NCI-H1092 treated with DMSO at 0.1 percent for 48 hours (cell line): ENCODE data around the gene TRAF1.
A peak's percentile ranks its signal among the peaks of the same experiment; 100 is the strongest.

Experiments
- DNase-seq: peaks from one replicate; lab custom pipeline; 2025; lab: John Stamatoyannopoulos, UW

Gene TRAF1

DNA sequence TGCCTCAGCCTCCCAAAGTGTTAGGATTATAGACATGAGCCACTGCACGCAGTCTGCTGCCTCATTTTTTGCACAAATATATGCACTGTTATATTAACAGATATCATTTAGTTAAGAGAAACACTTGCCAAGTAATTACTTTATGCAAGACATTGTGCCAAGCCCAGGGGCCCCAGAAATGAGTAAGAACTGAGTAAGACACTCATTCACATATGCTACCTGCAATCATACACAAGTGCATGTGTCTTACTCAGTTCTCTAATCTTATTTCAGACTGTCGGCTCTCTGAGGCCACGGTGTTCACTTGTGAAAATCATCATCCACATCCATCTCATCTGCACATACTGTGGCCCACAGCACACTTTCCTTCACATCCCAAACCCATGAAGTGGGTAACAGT lies 16.0 kb downstream of the TRAF1 start:
- no peak for DNase-seq

DNA sequence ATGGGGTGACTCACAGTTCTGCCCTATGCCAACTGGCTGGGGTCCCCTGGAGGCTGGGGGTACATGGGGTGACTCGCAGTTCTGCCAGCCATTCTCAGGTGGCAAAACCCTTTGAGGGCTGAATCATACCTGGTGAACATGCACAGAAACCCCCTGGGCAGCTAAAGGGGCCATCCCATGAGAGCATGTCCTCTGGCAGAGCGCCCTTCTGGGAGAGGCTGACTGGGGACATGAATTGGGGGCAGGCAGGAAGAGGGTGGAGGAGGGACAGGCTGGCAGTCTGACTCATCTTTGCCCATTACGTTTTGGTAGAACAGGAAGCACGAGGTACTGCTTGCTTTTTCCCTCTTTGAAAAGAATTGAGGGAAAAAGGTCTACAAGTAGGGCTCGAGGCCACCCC lies 16.7 kb downstream of the TRAF1 start:
- DNase-seq: no peak

DNA sequence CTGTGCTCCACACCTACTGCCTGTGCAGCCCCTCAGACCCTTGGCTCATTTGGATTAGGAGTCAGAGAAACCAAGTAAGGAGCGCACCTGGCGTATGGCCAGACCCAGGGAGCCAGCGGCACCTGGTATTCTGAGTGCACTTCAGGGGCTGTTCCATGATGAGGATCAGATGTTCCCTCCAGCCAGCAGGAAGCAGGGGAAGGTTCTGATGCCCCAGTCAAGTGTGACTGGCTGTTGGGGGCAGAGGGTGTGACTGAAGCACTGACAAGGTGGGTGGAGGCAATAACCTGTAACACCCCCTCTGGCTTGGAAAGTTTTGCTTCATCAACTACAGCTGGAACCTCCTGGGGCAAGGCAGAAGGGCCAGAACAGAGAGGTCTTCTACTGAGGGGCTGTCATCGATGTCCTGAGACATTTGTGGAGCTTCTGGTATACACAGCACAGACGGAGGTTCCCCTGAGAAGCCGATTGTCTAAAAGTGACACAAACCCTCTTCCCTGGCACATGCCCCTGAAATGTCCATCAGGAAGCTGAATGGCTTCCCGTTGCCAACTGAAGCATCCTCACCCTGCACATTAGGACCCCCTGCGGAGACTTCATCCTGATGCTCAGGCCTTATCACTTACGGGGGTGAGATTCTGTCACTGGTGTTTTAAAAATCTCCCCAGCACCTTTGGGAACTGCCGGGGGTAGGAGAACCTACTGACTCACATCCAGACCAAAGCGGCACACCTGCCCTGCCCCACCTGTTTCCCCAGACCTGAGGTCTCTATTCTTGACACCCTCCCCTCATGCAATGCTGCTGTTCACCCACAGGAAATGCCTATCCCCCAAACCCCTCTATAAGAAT lies 21.1 kb downstream of the TRAF1 start:
- peak; percentile 66 for DNase-seq

DNA sequence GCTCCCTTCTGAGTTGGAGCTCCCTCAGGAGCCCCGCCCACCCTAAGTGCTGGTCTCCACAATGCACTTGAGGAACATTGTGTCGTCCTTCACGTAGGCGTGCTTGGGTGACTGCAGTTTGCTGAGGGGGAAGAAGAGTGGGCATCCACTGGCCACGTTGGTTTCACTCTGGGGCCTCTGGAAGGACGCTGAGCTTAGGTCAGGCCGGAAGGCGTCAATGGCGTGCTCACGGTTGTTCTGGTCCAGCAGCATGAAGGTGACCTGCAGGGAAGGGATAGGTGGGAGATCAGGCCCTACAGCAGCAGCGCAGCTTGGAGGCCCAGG lies 21.7 kb downstream of the TRAF1 start:
- no peak for DNase-seq

DNA sequence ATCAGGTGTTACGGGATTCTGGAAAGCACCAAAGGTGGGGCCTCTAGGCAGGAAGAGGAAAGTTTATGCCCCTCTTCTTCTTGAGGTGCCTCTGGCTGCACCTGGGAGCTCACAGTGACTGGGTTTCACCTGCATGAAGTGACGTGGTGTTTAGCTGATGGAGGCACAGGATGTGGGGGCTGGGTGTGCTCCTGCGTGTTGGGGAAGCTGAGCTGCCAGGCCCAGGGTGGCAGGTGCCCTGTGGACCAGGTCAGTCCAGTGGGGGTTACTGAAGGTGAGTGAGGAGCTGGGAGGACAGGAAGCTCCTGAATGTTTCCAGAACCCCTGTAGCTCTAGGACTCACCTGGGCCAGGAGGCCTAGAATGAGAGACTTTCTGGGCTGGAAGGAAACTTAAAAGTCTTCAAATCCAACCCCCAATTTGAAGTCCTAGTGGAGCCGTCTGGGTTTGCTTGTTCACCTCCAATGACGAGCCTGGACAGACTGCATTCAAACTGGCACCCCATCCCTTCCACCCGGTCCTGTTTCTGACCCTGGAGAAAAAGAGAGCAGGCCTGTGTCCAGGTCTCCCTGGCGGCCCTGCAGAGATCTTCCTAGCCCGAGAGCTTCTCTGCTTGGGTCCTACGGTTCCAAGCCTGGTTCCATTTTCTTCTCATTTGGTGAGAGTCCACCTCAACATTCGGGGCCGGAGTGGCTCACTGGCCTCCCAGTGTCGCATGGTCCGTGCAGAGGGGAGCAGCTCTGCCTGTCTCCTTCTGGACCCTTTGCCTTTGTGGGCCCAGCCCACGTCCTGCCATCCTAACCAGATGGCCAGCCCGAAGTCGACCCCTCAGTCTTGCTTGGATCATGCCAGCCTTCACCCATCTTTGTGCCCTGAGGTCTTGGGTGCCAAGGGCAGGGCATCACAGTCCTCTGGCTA lies 22.3 kb downstream of the TRAF1 start:
- DNase-seq: no peak

DNA sequence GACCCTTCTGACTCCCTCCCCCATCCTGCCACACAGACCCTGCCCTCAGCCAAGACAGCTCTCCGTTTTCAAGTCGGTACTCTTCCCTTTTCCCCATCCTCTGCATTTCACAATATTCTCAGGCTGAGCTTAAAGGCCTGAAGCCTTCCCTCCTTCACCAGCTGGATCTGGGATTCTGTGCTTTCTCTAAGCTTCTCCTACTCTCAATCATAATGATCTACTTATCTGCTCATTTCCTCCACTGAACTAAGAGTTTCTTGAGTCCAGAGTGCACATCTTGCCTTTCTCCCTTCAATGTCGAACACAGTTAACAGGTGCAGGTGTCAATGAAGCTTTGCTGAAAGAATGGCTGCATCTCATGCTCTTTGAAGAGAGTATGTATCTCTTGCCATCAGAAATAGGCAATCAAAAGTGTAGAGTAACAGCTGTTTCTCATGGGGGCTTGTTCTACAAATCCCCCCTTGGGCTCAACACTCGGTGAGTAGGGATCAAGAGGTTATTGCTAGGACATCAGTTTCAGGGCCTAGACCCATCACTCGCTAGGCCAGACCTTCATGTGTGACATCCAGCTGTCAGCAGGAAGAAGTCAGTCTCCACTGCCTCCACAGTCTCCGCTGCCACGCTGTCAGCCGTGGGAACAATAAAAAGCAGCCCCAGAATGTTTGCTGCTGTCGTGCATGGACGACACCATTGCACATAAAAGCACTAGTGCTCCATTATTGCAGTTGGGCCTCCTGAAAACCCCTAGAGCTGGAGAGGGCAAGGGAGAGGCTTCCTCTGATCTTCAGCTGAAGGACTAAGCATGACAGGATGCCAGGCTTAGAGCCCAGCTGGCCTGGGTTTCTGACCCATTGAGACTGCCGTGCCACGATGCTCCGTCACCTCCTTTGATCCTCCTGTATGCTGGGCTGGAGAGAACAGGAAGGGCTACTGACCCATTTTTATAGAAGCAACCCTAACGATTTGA lies 23.7 kb downstream of the TRAF1 start:
- DNase-seq: peak; percentile 10

DNA sequence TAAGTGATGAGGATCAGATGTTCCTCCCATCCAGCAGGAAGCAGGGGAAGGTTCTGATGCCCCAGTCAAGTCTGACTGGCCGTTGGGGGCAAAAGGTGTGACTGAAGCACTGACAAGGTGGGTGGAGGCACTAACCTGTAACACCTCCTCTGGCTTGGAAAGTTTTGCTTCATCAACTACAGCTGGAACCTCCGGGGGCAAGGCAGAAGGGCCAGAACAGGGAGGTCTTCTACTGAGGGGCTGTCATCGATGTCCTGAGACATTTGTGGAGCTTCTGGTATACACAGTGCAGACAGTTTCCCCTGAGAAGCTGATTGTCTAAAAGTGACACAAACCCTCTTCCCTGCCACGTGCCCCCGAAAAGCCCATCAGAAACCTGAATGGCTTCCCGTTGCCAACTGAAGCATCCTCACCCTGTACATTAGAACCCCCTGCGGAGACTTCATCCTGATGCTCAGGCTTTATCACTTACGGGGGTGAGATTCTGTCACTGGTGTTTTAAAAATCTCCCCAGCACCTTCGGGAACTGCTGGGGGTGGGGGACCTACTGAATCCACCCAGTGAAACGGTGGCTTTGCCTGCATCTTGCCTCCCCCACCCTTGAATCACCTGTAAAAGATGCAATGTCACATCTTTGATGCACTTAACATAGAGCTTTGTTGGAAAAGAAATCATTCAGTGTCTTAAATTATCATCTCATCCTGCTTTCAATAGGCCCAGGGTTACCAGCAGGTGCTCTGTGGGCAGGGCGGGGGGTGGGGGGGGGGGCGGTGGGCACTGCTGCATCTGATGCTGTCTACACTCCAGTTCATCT lies 24.6 kb downstream of the TRAF1 start:
- no peak for DNase-seq

DNA sequence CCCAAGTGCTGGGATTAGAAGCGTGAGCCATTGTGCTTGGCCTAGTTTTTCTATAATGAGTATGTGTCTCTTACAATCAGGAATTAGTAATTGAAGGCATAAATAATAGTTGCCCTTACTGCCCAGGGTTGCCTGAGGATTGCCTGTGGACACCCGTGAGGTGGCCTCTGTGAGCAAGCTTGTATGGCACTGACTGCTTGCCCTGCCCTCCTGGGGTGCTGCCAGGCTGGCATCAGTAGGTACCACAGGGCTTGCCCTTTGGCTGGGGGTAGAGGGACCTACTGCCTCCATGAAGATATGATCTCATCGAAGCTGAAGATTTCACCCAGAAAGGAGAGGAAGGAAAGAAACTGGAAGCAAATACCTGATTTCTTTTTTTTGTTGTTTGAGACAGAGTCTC lies 25.8 kb downstream of the TRAF1 start:
- no peak for DNase-seq

DNA sequence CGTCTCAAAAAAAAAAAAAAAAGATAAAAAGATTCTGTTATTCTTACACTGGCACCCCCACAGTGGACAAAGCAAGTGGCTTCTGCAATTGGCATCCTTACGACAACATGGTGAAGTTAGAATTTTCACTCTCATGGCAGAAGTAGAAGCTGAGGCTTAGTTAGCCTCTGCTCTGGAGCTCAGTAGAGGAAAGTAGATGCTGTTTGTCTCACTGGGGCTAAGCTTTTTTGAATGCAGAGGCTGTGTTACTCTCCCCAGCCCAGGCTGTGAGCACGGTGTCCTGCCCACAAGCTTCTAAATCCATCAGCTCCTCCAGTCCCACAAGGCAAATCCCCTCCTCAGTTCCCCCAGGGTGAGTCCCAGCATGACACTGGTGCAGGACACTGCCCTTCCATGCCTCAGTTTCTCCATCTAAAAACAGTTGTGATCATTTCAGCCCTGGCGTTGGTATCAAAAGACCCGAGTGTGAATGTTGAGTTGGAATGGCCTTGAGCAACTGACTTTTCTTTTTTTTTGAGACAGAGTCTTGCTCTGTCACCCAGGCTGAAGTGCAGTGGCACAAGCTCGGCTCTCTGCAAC lies 27.0 kb downstream of the TRAF1 start:
- no peak for DNase-seq

DNA sequence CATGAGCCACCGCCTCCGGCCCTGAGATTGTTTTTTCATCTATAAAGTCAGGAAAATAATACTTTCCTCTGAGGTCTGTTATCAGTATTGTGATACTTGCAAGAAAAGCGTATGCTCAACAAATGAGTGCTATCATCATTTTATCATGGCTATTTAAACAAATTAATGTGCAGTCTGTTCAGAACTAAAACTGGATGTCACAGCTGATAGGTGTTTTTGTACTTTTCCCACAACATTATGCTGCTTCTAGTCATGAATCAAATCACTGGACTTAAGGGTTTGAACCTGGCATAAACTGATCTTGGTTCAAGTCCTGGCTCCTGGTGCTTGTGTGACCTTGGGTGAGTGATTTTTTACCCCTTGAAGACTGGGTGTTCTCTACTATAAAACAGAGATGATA lies 28.2 kb downstream of the TRAF1 start:
- DNase-seq: no peak

DNA sequence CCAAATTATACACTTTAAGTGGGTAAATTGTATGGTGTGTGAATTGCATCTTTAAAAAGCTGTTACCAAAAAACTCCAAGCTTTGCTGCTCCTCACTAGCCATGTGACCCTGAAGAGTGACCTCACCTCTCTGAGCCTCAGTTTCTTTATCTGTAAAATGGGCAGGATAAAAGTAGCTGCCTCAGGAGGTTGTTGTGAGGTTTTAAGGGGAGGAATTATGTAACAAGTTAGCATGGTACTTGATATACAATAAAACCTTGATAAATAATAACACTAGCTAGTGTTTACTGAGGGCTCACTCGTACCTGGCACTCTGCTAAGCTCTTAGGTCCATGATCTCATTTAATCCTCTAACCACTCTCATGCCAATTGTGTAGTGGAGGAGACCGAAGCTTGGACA lies 30.6 kb downstream of the TRAF1 start:
- DNase-seq: no peak

DNA sequence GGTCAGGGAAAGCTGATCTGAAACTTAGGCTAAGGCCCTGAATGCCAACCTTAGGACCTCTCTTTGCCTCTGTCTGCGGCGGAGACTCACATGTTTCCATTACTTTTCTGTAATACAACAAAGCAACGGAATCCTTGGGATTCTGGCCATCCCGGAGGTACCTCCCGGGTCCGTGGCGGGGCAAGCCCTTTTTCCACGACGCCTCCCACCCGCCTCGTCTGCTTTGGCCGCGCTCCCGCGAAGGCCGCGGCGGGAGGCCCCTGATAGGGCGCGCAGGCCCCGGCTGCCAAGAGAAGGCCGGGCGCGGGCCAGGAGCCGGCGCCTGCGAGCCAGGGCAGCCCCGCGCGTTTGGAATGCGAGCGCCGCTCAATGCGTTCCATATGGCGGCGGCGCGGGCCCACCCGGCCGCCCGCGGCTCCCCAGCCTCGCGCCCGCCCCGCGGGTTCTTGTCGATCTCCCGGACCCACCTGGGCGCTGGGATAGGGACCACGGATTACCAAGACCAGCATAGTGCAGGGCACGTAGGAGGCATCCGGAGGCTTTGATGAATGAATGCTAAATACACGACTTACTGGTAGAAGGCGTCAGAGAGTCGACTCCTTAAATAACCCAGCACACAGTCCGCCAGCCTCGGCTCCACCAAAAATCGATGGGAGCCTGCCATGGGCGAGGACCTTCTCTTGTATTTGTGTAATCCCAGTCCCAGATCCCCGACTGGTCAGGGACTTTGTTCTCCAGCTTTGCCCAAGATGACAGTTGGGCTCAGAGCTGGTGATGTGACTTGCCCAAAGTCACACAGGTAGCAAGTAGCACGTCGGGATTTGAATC lies 32.1 kb downstream of the TRAF1 start:
- no peak for DNase-seq

DNA sequence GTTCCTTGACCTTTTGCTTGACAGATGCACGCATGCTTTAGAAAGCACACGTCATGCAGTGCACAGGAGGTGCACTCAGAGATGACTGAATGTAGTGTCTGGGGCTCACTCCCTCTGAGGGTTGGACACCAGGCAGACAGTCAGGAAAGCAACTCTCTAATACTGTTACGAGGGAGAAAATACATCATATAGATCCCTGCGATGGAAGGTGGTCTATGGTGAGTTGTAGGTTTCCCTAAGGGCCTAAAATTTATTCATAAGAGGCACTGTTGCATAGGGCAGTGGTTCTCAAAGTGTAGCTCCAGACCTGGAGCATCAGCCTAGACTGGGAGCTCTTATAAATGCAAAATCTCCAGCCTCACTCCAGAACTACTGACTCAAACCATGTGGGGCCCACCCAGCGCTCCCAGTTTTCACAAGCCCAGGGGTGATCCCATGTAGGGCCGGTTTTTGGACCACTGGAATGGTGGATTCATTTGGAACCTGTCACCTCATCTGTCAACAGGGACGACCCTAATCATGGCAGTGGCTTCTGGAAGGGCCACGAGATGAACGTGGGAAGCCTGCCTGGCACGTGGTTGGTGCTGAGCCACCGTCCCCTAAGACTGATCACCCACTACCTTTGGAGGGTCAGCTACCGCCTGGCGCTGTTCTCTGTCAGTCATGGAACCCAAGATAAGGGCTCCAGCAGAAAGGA lies 32.8 kb downstream of the TRAF1 start:
- DNase-seq: no peak

DNA sequence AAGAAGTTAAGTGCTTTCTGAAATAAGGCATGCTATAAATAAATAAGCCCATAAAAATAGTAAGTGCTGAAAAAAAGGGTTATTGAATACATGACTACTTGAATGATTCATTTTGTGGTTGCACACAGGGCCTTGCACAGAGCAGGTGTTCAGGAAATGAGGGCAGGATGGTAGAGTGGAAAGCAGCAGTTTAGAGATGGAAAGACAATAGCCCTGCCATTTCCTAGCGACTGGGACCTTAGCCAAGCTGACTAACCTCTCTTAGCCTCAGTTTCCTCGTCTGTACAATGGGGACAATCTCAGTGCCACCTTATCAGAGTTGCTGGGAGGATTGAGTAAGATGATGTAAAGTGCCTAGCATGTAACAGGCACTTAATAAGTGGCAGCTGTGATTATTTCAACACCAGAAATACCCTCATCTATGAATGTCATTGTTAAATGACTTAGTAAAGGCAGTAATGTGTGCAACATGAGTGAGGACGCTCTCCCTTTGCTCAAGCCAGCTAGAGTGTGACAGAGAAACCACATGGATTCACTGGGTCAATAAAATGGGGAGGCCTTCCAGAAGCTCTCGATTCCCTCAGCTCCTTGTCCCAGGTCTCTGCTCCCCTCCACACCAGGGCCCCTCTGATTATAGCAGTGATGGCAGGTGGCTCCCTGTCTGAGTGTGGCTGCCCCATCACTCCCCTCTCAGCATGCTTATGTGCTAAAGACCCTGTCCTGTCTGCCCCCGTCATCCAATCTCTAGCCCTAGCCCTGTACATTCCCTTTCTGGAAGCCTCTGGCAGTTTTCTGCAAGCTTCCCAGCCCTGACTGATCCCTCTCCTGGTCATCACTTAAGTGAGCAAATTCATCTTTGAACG lies 33.6 kb downstream of the TRAF1 start:
- peak; percentile 74 for DNase-seq

DNA sequence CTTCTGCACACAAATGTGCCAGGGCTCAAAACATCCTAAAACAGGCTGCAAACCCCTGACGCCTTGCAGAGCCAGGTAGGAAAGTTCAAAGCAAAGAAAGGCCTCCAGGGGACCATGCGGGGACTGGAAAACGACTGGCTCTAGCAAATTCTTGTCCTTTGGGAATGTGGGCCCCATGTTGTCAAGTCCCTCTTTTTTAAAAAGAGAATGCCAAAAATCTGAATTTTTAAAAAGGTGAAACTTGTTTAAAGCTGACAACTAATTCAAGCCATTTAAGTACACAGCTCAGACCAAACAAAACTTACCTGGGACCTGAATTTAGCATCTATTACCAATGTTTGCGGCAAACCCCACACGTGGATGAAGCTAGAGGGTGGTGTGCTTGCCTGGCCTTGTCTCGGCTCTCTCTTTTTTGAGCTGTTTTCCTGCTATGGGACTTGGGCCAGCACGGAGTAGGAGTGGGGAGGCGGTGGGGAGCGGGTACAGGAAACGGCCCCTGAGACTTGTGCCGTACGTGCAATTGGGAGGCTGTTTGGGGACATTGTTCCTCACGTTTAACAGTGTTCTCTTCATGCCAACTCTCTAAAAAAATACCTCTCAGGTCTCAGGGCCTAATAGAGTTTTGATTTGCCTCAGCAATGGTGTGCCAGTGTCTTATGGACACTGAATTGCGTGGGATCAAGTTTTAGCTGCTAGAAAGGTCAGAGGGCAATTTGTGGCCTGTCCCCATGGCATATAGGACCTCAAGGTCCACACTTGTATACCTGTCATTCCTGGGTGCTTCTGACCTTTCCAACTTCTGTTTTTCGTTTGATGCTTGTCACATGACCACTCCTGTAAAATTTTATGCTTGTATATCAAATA lies 34.5 kb downstream of the TRAF1 start:
- DNase-seq: peak; percentile 47

DNA sequence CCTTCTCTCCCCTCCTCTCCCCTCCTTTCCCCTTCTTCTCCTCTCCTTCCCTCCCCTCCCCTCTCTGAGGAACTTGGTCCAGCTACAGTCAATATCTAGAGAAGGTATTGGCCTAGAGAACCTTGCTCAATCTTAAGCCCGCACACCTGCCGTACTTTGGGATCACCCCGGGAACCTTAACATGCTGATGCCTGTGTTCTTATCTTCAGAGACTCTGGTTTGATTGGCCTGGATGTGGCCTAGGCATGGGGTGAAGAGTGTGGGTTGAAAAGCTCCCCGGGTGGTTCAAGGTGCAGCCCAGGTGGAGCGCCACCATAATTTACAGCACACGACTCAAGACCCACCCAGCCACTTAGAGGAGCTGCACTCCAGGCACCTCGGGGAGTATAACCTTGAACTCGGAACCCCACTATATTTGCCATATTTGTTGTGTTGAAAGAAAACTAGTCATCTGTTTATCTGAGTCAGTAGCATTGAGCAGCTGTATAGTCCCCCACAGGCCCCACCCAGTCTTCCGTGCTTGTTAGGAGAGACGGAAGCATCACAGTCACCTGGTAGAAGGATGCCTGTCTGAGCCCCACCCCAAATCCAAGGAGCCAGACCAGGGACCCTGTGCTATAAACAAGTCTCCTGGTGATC lies 35.2 kb downstream of the TRAF1 start:
- DNase-seq: no peak
